GM12873 (cell line): ENCODE measurements around the gene ADPRS.

ENCODE experiments used
- TF ChIP-seq, protein P1 (sequence below): IDR thresholded peaks from 2 replicates; pipeline ENCODE4 v1.5.1; 2012; ENCODE audit warnings: low read depth, mild to moderate bottlenecking, moderate library complexity, low read length, control low read depth; ENCODE audit not compliant: insufficient read depth; ENCODE audit errors: missing control alignments

ADPRS gene

GRCh38 chr1:36135796-36136195, 47.1 kb downstream of the ADPRS start:
- TF ChIP-seq, protein P1, sequence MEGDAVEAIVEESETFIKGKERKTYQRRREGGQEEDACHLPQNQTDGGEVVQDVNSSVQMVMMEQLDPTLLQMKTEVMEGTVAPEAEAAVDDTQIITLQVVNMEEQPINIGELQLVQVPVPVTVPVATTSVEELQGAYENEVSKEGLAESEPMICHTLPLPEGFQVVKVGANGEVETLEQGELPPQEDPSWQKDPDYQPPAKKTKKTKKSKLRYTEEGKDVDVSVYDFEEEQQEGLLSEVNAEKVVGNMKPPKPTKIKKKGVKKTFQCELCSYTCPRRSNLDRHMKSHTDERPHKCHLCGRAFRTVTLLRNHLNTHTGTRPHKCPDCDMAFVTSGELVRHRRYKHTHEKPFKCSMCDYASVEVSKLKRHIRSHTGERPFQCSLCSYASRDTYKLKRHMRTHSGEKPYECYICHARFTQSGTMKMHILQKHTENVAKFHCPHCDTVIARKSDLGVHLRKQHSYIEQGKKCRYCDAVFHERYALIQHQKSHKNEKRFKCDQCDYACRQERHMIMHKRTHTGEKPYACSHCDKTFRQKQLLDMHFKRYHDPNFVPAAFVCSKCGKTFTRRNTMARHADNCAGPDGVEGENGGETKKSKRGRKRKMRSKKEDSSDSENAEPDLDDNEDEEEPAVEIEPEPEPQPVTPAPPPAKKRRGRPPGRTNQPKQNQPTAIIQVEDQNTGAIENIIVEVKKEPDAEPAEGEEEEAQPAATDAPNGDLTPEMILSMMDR = no peak

DNA sequence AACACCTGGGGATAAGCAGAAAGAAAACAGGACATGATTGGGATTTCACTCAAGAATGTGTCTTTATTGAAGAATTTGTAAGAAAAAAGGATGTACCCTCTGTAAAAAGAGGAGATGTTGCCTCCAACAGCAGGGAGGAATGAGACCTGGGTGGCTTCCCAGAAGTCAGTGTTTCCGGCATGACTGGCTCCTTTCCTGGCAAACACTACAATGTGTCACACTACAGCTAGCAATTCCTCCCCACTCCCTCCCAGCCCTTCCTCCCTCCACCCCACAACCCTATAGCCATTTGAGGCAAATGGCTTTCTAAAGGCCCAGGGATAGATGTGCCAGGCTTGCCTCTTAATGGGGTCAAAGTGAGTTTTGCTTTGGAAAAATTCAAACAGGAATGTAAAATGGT, 47.8 kb downstream of the ADPRS start:
- TF ChIP-seq, protein P1 = no peak

GRCh38 chr1:36137226-36137625, 48.5 kb downstream of the ADPRS start:
- TF ChIP-seq, protein P1 = no peak

DNA sequence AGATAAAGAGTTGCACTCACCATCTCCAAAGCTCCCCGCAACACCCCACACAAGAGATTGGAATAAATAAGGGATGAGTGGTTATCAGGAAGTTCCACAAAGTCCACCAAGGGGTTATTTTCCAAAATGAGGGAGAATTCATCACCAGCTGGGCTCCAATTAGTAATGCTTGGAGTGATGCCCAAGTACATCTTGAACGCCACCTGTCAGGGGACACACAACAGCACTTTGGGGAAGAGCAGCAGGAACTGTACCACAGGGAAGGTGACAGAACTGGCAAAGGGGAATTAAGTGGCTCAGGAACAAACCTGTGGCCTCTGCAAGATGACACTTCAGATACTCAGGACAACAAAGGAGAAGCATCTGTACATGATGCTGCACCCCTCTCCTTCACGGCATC, 49.1 kb downstream of the ADPRS start:
- TF ChIP-seq, protein P1 = no peak

GRCh38 chr1:36139521-36139920, 50.8 kb downstream of the ADPRS start:
- TF ChIP-seq, protein P1 = no peak

DNA sequence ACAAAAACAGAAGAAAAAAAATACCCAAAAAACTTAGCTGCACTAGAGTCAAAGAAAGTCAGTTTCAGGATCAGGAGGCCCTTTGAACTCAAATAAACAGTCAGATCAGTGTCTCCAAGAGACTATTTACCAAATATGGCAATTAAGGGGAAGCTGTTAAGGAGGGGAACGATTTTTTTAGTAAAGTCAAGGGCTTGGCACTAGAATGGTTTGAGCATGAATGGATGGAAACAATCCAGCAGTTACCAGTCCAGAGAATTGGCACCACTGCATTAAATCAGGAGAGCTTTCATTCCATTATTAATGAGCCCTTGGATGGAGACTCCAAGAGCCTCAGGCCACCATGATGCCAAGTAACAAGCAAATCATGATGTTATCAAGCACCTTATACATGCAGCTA, 53.4 kb downstream of the ADPRS start:
- TF ChIP-seq, protein P1 = no peak

GRCh38 chr1:36143424-36143823, 54.7 kb downstream of the ADPRS start:
- TF ChIP-seq, protein P1 = no peak
